Stomach (tissue), 9 donors: ENCODE data around the gene ZFP1. TPM values are rescaled to one million over a fixed set of nuclear protein-coding genes. Genes with fewer than 3 reads are reported as not detected.
"Not testable (repeated sequence)": the region's sequence is repeated elsewhere in the genome, so short reads cannot be mapped to it uniquely, and the experiment has no call there.

Source experiments
- DNase-seq, 2 donors: peaks; one replicate each; pipeline versions ENCODE4 v3.0.0 to v3.0.0-alpha.2; 2013 to 2019
- H3K27ac ChIP-seq, 5 donors: fragments of 200-600 bp in 4 of 5; sonication (generic) in 4 of 5; one replicate each; pipeline ENCODE4 v1.5.1; 2013 to 2019; ENCODE audit warnings: mild to moderate bottlenecking in 1 of 5, moderate library complexity in 1 of 5
- H3K27me3 ChIP-seq, 3 donors: fragments of 200-600 bp; sonication (generic); one replicate each; pipeline ENCODE4 v1.5.1; 2017 to 2019; ENCODE audit warnings: mixed run types in 1 of 3
- H3K36me3 ChIP-seq, 4 donors: fragments of 200-600 bp; sonication (generic); 1 replicate in 3 of 4; 2 replicates in 1 of 4; pipeline ENCODE4 v1.5.1; 2016 to 2019
- H3K4me1 ChIP-seq, 4 donors: fragments of 200-600 bp; sonication (generic); one replicate each; pipeline ENCODE4 v1.5.1; 2016 to 2019
- H3K4me3 ChIP-seq, 4 donors: fragments of 200-600 bp; sonication (generic) in 3 of 4; one replicate each; pipeline ENCODE4 v1.5.1; 2016 to 2019; ENCODE audit warnings: mild to moderate bottlenecking in 1 of 4
- H3K9me3 ChIP-seq, 4 donors: fragments of 200-600 bp; sonication (generic); one replicate each; pipeline ENCODE4 v1.5.1; 2016 to 2019
- CTCF ChIP-seq, 7 experiments: fragments of 450-650 bp in 4 of 7; fragments of 200-600 bp in 3 of 7; sonication (generic) in 3 of 7; IDR thresholded peaks; one replicate each; pipeline ENCODE4 v1.5.1; 2016 to 2019; ENCODE audit warnings: antibody characterized with exemption in 7 of 7, control low read depth in 2 of 7, mild to moderate bottlenecking in 1 of 7
- EP300 ChIP-seq: sonication (generic); formaldehyde crosslinking; IDR thresholded peaks from one replicate; pipeline ENCODE4 v1.6.1; 2017; ENCODE audit warnings: antibody characterized with exemption
- POLR2A ChIP-seq, 4 donors: fragments of 450-650 bp; IDR thresholded peaks; one replicate each; pipeline ENCODE4 v1.6.1; 2016; ENCODE audit warnings: antibody characterized with exemption in 4 of 4, control low read depth in 2 of 4, mild to moderate bottlenecking in 1 of 4, moderate library complexity in 1 of 4
- POLR2AphosphoS5 ChIP-seq, 3 donors: sonication (generic); formaldehyde crosslinking; IDR thresholded peaks; one replicate each; pipeline ENCODE4 v1.6.1; 2016; ENCODE audit warnings: antibody characterized with exemption in 3 of 3
- whole genome bisulfite sequencing, 5 donors: extraction: QIAGEN DNeasy Blood & Tissue Kit in 3 of 5; methylation state at CpG; one replicate each; pipeline versions ENCODE4 v1.1.5 to v1.1.7; 2013 to 2018; 5-methylcytosine and 5-hydroxymethylcytosine counted together
- intact Hi-C: fragments of 100-400 bp; cut with DNase I; formaldehyde crosslinking; loops from one replicate; pipeline ENCODE4 v1.15.1; 2023; ENCODE audit warnings: low total_unique reads
- polyA plus RNA-seq, 3 donors: library from polyadenylated mRNA; stranded (reverse); fragments of 200-250 nt; gene quantifications; one replicate each; pipeline ENCODE4 v1.2.3, GENCODE V29; 2013
- total RNA-seq, 5 donors: library from RNA; depleted of rRNA; stranded (reverse); fragments of >200 nt; gene quantifications; one replicate each; pipeline versions ENCODE4 v1.1.0 to v1.2.3, GENCODE V29; 2014 to 2016
- donor health status: healthy with polysubstance abuse.
- donor health status: Bipolar disorder and iron deficiency.
- donor health status: healthy.

The ZFP1 gene
- total and polyA plus RNA-seq, 8 donors = 2.7 to 29.2 (median 5.2) TPM; not detected in 1

GRCh38 chr16:75206749-75207451 is 58.6 kb downstream of the ZFP1 start, which contains the start of gene CTRB2:
Gene CTRB2, minus strand, starts transcription at chr16:75207161. Its CDS starts 20 bp downstream, at chr16:75207141.
- Histone ChIP-seq H3K27ac (no peak within 1 kb of the TSS), H3K27me3 (peaks cover 0 to 9% (median 0%) of the 10 kb centered on the region in 3 donors), H3K4me3 (no peak within 1 kb of the TSS), H3K9me3 (no peaks in the 10 kb centered on the region), H3K4me1 (no peaks in the 10 kb centered on the region), H3K36me3 (no peaks in the 10 kb centered on the region)
- intact Hi-C loops = loop anchor here (10.0 kb wide), 1 partner anchor 188 kb away; no protein-coding TSS in a partner anchor
- 82 to 90% (median 85%) methylated on average over 22 to 24 of the region's 24 CpGs for WGBS, 5 donors
- DNase-seq = no peak
- no peak for TF ChIP-seq CTCF (IDR thresholded peaks at IDR 0.05)
- TF ChIP-seq POLR2A (IDR thresholded peaks at IDR 0.05) = no peak
- no peak for TF ChIP-seq EP300
- no peak for TF ChIP-seq POLR2AphosphoS5 (IDR thresholded peaks at IDR 0.05)

- H3K4me1 ChIP-seq = no peaks in the 10 kb centered on the region
- 77 to 90% (median 85%) methylated on average over 10 to 11 of the region's 11 CpGs for WGBS, 5 donors
- H3K27me3 ChIP-seq = peaks cover 0 to 9% (median 0%) of the 10 kb centered on the region in 3 donors
- intact Hi-C loops = loop anchor here (10.0 kb wide), 1 partner anchor 187 kb away; no protein-coding TSS in a partner anchor
- DNase-seq = no peak
- TF ChIP-seq POLR2AphosphoS5 (IDR thresholded peaks at IDR 0.05) = no peak
- TF ChIP-seq POLR2A (IDR thresholded peaks at IDR 0.05) = no peak
- no peak for TF ChIP-seq CTCF (IDR thresholded peaks at IDR 0.05)
- no peak for TF ChIP-seq EP300
- no peaks in the 10 kb centered on the region for H3K36me3 ChIP-seq
- H3K4me3 ChIP-seq = no peak overlapping the region
- no peaks in the 10 kb centered on the region for H3K9me3 ChIP-seq
- no peak overlapping the region for H3K27ac ChIP-seq
Observed at GRCh38 chr16:75207831-75208230, 59.5 kb downstream of the ZFP1 start.

- WGBS, 5 donors = 74 to 82% (median 81%) methylated on average over 13 of the region's 13 CpGs
- Histone ChIP-seq H3K4me1 (no peaks in the 10 kb centered on the region), H3K4me3 (no peak overlapping the region), H3K27me3 (peaks cover 0 to 9% (median 0%) of the 10 kb centered on the region in 3 donors), H3K9me3 (no peaks in the 10 kb centered on the region), H3K27ac (no peak overlapping the region), H3K36me3 (no peaks in the 10 kb centered on the region)
- no peak for DNase-seq
- intact Hi-C loops = loop anchor here (10.0 kb wide), 1 partner anchor 186 kb away; no protein-coding TSS in a partner anchor
- TF ChIP-seq POLR2A (IDR thresholded peaks at IDR 0.05) (no peak), CTCF (IDR thresholded peaks at IDR 0.05) (no peak), POLR2AphosphoS5 (IDR thresholded peaks at IDR 0.05) (no peak), EP300 (no peak)
Observed at GRCh38 chr16:75208242-75208825, 60.0 kb downstream of the ZFP1 start.

GRCh38 chr16:75208861-75209505 is 60.7 kb downstream of the ZFP1 start:
- intact Hi-C loops = loop anchor here (10.0 kb wide), 1 partner anchor 186 kb away; no protein-coding TSS in a partner anchor
- DNase-seq = no peak
- Histone ChIP-seq H3K36me3 (no peaks in the 10 kb centered on the region), H3K9me3 (no peaks in the 10 kb centered on the region), H3K4me1 (no peaks in the 10 kb centered on the region), H3K27ac (no peak overlapping the region), H3K27me3 (peaks cover 0 to 9% (median 0%) of the 10 kb centered on the region in 3 donors), H3K4me3 (no peak overlapping the region)
- WGBS, 5 donors = 83 to 89% (median 88%) methylated on average over 25 to 27 of the region's 27 CpGs
- TF ChIP-seq POLR2A (IDR thresholded peaks at IDR 0.05) = no peak
- TF ChIP-seq EP300 = no peak

GRCh38 chr16:75209514-75209913 is 61.2 kb downstream of the ZFP1 start:
- not testable (repeated sequence) for H3K4me3 ChIP-seq, H3K27ac ChIP-seq, H3K36me3 ChIP-seq, H3K27me3 ChIP-seq, H3K9me3 ChIP-seq, H3K4me1 ChIP-seq, DNase-seq
- WGBS, 5 donors = 76 to 92% (median 84%) methylated on average over 7 of the region's 7 CpGs
- intact Hi-C loops = loop anchor here (10.0 kb wide), 1 partner anchor 185 kb away; no protein-coding TSS in a partner anchor
